HL-60/S4 treated with retinoic acid at 250 ng/mL for 4 days and 3 days (cell line): ENCODE measurements around the gene RANBP17.
"Not testable (repeated sequence)": the region's sequence is repeated elsewhere in the genome, so short reads cannot be mapped to it uniquely, and the experiment has no call there.

Experiments used
- in situ Hi-C: fragments of 300-500 bp; cut with MboI; formaldehyde crosslinking; loops from 2 replicates; pipeline ENCODE4 v1.7.0; 2022; ENCODE audit warnings: low sequenced_read_pairs

The RANBP17 gene

DNA sequence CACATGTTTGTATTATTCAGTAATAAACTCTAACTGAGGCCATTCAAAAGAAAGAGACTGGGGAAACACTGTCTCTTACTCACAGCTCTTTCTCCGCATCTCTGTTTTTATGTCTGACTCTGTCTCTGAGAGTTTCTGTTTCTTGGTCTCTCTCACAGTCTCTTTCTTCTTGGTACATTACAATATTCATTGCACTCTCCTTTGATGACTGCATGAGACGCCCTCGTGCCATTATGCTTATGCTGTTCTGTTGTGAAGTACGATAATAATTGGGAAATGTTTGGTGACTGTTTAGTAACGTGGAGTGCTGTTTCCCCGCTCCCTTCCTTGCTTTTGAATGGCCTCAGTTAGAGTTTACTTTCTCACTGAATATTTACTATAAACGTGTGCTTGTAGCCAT is 421.9 kb downstream of the RANBP17 start:
- in situ Hi-C loops: no loop called here

DNA sequence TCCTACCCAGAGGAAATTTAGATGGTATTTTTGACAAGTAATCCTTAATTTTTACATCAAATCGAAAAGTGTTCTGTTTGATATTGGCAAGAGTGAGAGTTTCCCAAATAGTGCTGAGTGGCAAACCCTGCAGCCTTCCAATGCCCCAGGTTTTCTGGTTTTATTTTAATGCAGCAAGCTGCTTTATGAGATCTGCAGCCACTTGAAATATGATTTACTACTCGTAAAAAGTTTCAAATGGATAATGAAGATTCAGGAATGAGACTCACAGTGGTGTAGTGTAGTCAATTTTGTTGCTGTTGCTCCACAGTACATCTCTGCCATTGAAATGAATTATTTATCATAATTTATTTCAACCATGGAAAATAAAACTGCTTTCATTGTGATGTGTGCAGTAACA is 423.6 kb downstream of the RANBP17 start:
- in situ Hi-C loops: no loop called here

DNA sequence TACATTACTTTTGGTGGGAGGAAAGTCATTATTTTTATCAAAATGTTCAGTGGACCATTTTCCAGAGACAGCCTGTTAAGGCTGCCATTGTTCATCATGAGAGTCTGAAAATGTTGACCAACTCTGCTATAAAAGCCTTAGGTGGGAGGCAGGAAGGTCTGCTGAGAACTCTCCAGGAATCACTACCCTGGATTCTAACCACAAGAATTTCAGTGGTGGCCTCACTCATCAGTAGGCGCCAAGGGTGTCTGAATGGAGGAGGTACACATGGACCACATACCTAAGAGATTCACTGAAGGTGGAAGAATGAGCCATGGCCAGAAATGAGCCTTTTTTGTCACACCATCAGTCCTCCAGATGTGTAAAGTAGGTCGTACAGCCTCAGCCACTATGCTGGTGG is 426.2 kb downstream of the RANBP17 start:
- in situ Hi-C loops: no loop called here

- in situ Hi-C loops: no loop called here
Observed at GRCh38 chr5:171291371-171291770, 429.6 kb downstream of the RANBP17 start.

DNA sequence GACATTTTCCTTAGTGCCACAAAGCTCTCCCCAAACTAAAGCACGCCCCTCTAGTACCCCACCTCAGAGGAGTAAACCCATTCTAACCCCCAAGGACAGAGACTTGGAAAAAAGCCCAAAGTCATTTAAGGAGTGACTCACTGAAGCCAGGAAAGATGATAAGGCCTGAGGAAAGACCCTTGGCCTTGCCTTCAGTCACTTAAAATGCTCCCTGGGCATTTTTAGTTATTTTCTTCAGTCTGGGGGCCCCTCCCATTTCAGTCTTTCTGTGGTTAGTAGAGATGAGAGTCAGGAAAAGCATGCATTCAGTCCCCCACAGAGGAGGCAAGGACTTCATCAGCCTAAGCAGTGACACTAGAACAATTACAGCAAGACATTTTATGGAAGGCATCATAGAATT is 433.5 kb downstream of the RANBP17 start:
- in situ Hi-C loops: no loop called here

DNA sequence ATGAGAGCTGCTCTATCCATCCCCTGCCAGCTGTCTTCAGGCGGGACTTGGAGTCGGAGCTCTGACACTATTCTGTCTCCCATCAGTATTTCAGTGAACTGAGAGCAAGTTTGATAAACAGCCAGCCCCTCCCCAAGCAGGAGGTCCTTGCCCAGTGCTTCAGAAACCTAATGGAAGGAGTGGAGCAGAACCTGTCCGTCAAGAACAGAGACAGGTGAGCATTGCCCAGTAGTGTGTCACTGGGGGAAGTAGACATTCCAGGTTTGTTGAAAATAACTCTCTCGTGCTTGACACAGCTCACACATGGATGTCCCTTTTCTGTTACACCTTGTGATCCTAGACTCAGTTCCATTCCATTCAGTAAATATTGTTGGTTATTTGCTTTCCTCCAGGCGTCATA is 434.0 kb downstream of the RANBP17 start:
- in situ Hi-C loops: no loop called here

DNA sequence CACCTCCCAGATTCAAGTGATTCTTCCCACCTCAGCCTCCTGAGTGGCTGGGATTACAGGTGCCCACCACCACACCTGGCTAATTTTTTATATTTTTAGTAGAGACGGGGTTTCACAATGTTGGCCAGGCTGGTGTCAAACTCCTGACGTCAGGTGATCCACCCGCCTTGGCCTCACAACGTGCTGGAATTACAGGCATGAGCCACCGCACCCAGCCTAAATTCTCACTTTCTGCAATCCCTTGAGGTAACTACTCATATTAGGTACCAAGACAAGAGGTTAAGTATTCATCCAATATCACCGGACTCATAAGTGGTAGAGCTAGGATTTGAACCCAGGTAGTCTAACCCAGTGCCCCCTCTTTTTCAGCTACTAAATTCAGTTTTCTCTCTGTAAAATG is 436.1 kb downstream of the RANBP17 start:
- in situ Hi-C loops: not testable (repeated sequence)

- in situ Hi-C loops: no loop called here
Observed at GRCh38 chr5:171299228-171299627, 437.4 kb downstream of the RANBP17 start.

- in situ Hi-C loops: no loop called here
Observed at GRCh38 chr5:171299851-171300250, 438.0 kb downstream of the RANBP17 start.

GRCh38 chr5:171300358-171300757 is 438.5 kb downstream of the RANBP17 start:
- in situ Hi-C loops: no loop called here

GRCh38 chr5:171306166-171306565 is 444.3 kb downstream of the RANBP17 start:
- in situ Hi-C loops: no loop called here

GRCh38 chr5:171306781-171307591 is 445.2 kb downstream of the RANBP17 start:
- in situ Hi-C loops: no loop called here

DNA sequence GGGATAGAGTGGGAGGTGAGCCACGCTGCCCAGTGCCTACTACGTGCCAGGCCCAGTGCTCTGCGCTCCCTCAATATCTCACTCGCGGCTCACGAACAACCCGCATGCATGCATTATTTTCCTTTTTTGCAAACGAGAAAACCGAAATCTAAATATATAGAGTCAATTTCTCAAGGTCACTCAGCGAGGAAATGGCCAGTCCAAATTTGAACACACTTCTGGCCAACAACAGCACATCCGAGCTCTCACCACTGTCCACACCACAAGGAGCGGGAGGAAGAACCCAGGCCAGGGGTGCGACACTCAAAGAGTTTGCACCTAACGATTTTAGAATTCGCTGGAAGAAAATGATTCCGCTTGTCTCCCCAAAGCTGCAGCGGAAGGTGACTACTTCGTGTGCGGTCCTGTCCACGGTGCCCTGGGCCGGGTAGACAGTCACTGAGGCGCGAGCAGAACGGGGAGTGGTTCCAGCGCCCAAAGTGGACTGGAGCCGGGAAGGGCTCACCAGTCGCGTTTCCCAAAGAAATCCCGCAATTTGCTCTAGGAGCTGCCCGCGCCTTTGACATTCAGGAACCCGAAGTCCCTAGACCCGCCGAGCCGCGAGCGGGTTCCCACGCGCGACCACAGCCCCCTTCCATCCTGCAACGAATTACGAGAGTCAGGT is 446.1 kb downstream of the RANBP17 start:
- in situ Hi-C loops: no loop called here

GRCh38 chr5:171308453-171309275 is 446.8 kb downstream of the RANBP17 start, which contains the start of gene TLX3:
TSS of gene TLX3 (plus strand) at chr5:171309248. CDS start at chr5:171309366, 118 bp downstream.
- in situ Hi-C loops: no loop called here

DNA sequence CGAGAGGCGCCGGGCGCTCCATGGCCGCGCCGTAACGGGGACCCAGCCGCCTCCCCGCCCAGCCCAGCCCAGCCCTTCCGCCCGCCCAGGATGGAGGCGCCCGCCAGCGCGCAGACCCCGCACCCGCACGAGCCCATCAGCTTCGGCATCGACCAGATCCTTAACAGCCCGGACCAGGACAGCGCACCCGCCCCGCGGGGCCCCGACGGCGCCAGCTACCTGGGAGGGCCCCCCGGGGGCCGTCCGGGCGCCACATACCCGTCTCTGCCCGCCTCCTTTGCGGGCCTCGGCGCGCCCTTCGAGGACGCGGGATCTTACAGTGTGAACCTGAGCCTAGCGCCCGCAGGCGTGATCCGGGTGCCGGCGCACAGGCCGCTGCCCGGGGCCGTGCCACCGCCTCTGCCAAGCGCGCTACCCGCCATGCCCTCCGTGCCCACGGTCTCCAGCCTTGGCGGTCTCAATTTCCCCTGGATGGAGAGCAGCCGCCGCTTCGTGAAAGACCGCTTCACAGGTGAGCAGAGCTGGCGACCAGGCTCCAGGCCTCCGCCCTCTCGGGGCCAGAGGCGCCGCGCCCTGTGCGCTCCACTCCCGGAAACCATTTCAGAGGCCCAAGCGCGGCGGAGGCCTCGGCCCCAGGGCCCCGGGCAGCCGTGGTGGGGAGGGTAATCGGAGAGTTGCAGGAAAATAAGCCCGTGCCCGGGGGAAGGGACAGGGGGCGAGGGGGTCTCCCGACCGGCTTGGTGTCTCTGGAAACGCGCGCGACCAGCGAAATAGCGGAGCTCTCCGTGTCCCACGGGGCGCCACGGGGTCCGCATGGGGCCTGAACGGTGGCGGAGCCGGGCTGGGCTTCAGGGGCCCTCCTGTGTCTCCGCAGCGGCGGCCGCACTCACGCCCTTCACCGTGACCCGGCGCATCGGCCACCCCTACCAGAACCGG is 447.7 kb downstream of the RANBP17 start:
- in situ Hi-C loops: no loop called here

GRCh38 chr5:171310212-171310818 is 448.5 kb downstream of the RANBP17 start:
- in situ Hi-C loops: no loop called here

GRCh38 chr5:171310819-171311321 is 449.1 kb downstream of the RANBP17 start:
- in situ Hi-C loops: no loop called here

DNA sequence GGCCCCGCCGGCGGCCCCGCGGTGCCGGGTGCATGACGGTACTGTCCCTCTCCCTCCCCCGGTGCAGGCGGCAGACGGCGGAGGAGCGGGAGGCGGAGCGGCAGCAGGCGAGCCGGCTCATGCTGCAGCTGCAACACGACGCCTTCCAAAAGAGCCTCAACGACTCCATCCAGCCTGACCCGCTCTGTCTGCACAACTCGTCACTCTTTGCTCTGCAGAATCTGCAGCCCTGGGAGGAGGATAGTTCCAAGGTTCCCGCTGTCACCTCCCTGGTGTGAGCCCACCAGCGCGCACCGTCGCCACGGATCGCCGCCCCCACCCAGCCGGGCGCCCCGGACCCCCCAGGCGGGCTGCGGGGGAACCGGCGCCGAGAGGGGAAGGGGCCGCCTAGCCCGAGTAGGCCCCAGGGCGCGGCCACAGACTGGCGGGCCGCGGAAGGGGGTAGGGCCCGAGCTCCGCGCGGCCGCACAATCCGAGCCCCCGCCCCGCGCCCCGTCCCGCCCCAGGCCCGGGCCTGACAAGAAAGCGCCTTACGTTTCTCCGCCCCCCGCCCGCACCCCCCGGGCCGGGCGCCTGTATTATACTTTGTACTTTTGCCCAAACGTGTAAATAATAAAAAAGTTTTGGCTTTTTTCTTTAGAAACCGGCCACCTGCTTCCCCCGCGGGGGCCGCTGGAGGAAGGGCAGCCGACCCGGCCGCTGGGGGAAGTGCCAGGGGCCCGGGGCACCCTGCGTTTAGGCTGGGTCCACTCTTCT is 449.7 kb downstream of the RANBP17 start:
- in situ Hi-C loops: no loop called here
